ENCODE measurements around the gene ACP4. TPM values are rescaled to one million over a fixed set of nuclear protein-coding genes. Genes with fewer than 3 reads are reported as not detected.
A peak's percentile ranks its signal among the peaks of the same experiment; 100 is the strongest.

The ACP4 gene
- total RNA-seq, 1 experiment from 2014 or later: not detected

GRCh38 chr19:50820086-50820485, 29.9 kb downstream of the ACP4 start:
- POLR2A ChIA-PET: no interaction called here

GRCh38 chr19:50820549-50821247, 30.5 kb downstream of the ACP4 start:
- POLR2A ChIA-PET: no interaction called here
- H3K27ac Mint-ChIP-seq (ENCODE audit: unreplicated experiment): no peak overlapping the region
- peaks cover 2% of the 10 kb centered on the region; the same call in 1 of the 2 replicates for H3K27me3 ChIP-seq (replicated peaks; ENCODE audit: control insufficient read depth, insufficient read depth, low read length)

More at GRCh38 chr19:50820086-50820485, 29.9 kb downstream of the ACP4 start:
- Mint-ChIP-seq H3K4me3 (ENCODE audit: unreplicated experiment) (peak overlapping the region; percentile 62), H3K27ac (ENCODE audit: unreplicated experiment) (no peak overlapping the region), H3K36me3 (ENCODE audit: insufficient read depth, unreplicated experiment) (peaks cover 5% of the 10 kb centered on the region), H3K27me3 (ENCODE audit: insufficient read depth, unreplicated experiment) (peaks cover 15% of the 10 kb centered on the region), H3K9me3 (ENCODE audit: unreplicated experiment) (no peaks in the 10 kb centered on the region), H3K4me1 (ENCODE audit: low read depth, unreplicated experiment) (peaks cover 15% of the 10 kb centered on the region)
- CTCF ChIA-PET: interaction anchor here (0.6 to 1.1 kb wide), 2 partner anchors 12 to 102 kb away, joined by 3 read pairs; no protein-coding TSS in a partner anchor
- no TSS peak for BruUV-seq (replicated peaks)
- Histone ChIP-seq H3K4me1 (peaks cover 10% of the 10 kb centered on the region), H3K36me3 (ENCODE audit: control insufficient read depth, insufficient read depth, low read length) (no peaks in the 10 kb centered on the region; the same call in 1 of the 2 replicates), H3K9me3 (no peaks in the 10 kb centered on the region), H3K4me3 (ENCODE audit: low read depth, low read length) (no peak overlapping the region; the same call in 1 of the 2 replicates), H3K27me3 (replicated peaks; ENCODE audit: control insufficient read depth, insufficient read depth, low read length) (peaks cover 2% of the 10 kb centered on the region; the same call in 1 of the 2 replicates)
- no peak for DNase-seq
- intact Hi-C loops (cut with micrococcal nuclease; ENCODE audit: unreplicated experiment): no loop called here
- no peak for TF ChIP-seq CTCF (IDR thresholded peaks at IDR 0.05; ENCODE audit: insufficient read depth in 1 of 2, low read depth in 1 of 2, low read length in 1 of 2, severe bottlenecking in 1 of 2, unreplicated experiment in 1 of 2)

GRCh38 chr19:50821248-50821612, 31.0 kb downstream of the ACP4 start:
- intact Hi-C loops (cut with micrococcal nuclease; ENCODE audit: unreplicated experiment): no loop called here
- H3K4me1 ChIP-seq: peaks cover 10% of the 10 kb centered on the region

More at GRCh38 chr19:50820549-50821247, 30.5 kb downstream of the ACP4 start:
- Histone ChIP-seq H3K9me3 (no peaks in the 10 kb centered on the region), H3K4me1 (peaks cover 10% of the 10 kb centered on the region), H3K36me3 (ENCODE audit: control insufficient read depth, insufficient read depth, low read length) (no peaks in the 10 kb centered on the region; the same call in 1 of the 2 replicates), H3K4me3 (ENCODE audit: low read depth, low read length) (no peak overlapping the region)
- CTCF ChIA-PET: interaction anchor here (1.1 kb wide), 1 partner anchor 101 kb away, joined by 3 read pairs; no protein-coding TSS in a partner anchor
- BruUV-seq (replicated peaks): no TSS peak
- DNase-seq: no peak
- Mint-ChIP-seq H3K27me3 (ENCODE audit: insufficient read depth, unreplicated experiment) (peaks cover 15% of the 10 kb centered on the region), H3K9me3 (ENCODE audit: unreplicated experiment) (no peaks in the 10 kb centered on the region), H3K4me1 (ENCODE audit: low read depth, unreplicated experiment) (peaks cover 15% of the 10 kb centered on the region), H3K4me3 (ENCODE audit: unreplicated experiment) (peak overlapping the region; percentile 62), H3K36me3 (ENCODE audit: insufficient read depth, unreplicated experiment) (peaks cover 5% of the 10 kb centered on the region)
- intact Hi-C loops (cut with micrococcal nuclease; ENCODE audit: unreplicated experiment): no loop called here
- no peak for TF ChIP-seq CTCF (IDR thresholded peaks at IDR 0.05; ENCODE audit: insufficient read depth in 1 of 2, low read depth in 1 of 2, low read length in 1 of 2, severe bottlenecking in 1 of 2, unreplicated experiment in 1 of 2)

More at GRCh38 chr19:50821248-50821612, 31.0 kb downstream of the ACP4 start:
- H3K9me3 Mint-ChIP-seq (ENCODE audit: unreplicated experiment): no peaks in the 10 kb centered on the region
- Histone ChIP-seq H3K36me3 (ENCODE audit: control insufficient read depth, insufficient read depth, low read length) (no peaks in the 10 kb centered on the region; the same call in 1 of the 2 replicates), H3K27me3 (replicated peaks; ENCODE audit: control insufficient read depth, insufficient read depth, low read length) (peaks cover 2% of the 10 kb centered on the region; the same call in 1 of the 2 replicates), H3K9me3 (no peaks in the 10 kb centered on the region), H3K4me3 (ENCODE audit: low read depth, low read length) (no peak overlapping the region)
- ChIA-PET CTCF (interaction anchor here (1.1 kb wide), 1 partner anchor 101 kb away, joined by 3 read pairs; no protein-coding TSS in a partner anchor), POLR2A (no interaction called here)
- DNase-seq: no peak
- peaks cover 2% of the 10 kb centered on the region for H3K36me3 Mint-ChIP-seq (ENCODE audit: insufficient read depth, unreplicated experiment)
- BruUV-seq (replicated peaks): no TSS peak
- H3K27ac Mint-ChIP-seq (ENCODE audit: unreplicated experiment): no peak overlapping the region
- H3K4me3 Mint-ChIP-seq (ENCODE audit: unreplicated experiment): peak overlapping the region; percentile 62
- H3K27me3 Mint-ChIP-seq (ENCODE audit: insufficient read depth, unreplicated experiment): peaks cover 16% of the 10 kb centered on the region
- H3K4me1 Mint-ChIP-seq (ENCODE audit: low read depth, unreplicated experiment): peaks cover 15% of the 10 kb centered on the region
- no peak for TF ChIP-seq CTCF (IDR thresholded peaks at IDR 0.05; ENCODE audit: insufficient read depth in 1 of 2, low read depth in 1 of 2, low read length in 1 of 2, severe bottlenecking in 1 of 2, unreplicated experiment in 1 of 2)

Data from Caco-2 (cell line).